SK-N-SH treated with all-trans-retinoic acid at 6 μM for 48 hours (cell line): Measurements from ENCODE around the gene NFIA.

Experiments used
- ATAC-seq: fragments of 200-7000 bp; cut with Tn5 transposase; 3 replicates; pipeline ENCODE4 v1.9.1; 2020; ENCODE audit warnings: mild to moderate bottlenecking, moderate library complexity
- ARNTL ChIP-seq: fragments of 450-650 bp; formaldehyde crosslinking; IDR thresholded peaks from 2 replicates; pipeline ENCODE4 v1.5.0; 2020; ENCODE audit warnings: low read depth, mild to moderate bottlenecking, moderate library complexity, borderline replicate concordance
- BACH2 ChIP-seq: fragments of 250-450 bp; sonication (Bioruptor Pico); IDR thresholded peaks from 2 replicates; pipeline ENCODE4 v1.9.0; 2021; ENCODE audit warnings: mild to moderate bottlenecking, borderline replicate concordance
- CSDC2 ChIP-seq: fragments of 250-450 bp; sonication (Bioruptor Pico); IDR thresholded peaks from 2 replicates; pipeline ENCODE4 v1.5.0; 2020; ENCODE audit warnings: mild to moderate bottlenecking, moderate library complexity
- ESRRG ChIP-seq: fragments of 250-450 bp; sonication (Bioruptor Pico); IDR thresholded peaks from 2 replicates; pipeline ENCODE4 v1.6.1; 2021; ENCODE audit warnings: mild to moderate bottlenecking
- GLIS3 ChIP-seq: fragments of 250-450 bp; sonication (Bioruptor Pico); IDR thresholded peaks from 2 replicates; pipeline ENCODE4 v1.5.0; 2020; ENCODE audit warnings: mild to moderate bottlenecking, moderate library complexity
- ISL1 ChIP-seq: fragments of 250-450 bp; sonication (Bioruptor Pico); IDR thresholded peaks from 2 replicates; pipeline ENCODE4 v2.1.2; 2022; ENCODE audit warnings: mild to moderate bottlenecking, moderate library complexity
- PPARA ChIP-seq: fragments of 250-450 bp; sonication (Bioruptor Pico); IDR thresholded peaks from 2 replicates; pipeline ENCODE4 v1.5.0; 2020; ENCODE audit warnings: mild to moderate bottlenecking, borderline replicate concordance
- RARB ChIP-seq: fragments of 250-450 bp; sonication (Bioruptor Pico); IDR thresholded peaks from 2 replicates; pipeline ENCODE4 v1.8.0; 2021; ENCODE audit warnings: mild to moderate bottlenecking, moderate library complexity
- SNAI2 ChIP-seq: fragments of 250-450 bp; sonication (Bioruptor Pico); IDR thresholded peaks from 2 replicates; pipeline ENCODE4 v1.5.0; 2020; ENCODE audit warnings: mild to moderate bottlenecking, moderate library complexity
- TCF4 ChIP-seq: fragments of 250-450 bp; sonication (Bioruptor Pico); IDR thresholded peaks from 2 replicates; pipeline ENCODE4 v1.8.0; 2021; ENCODE audit warnings: mild to moderate bottlenecking, moderate library complexity, borderline replicate concordance
- TOX ChIP-seq: fragments of 250-450 bp; sonication (Bioruptor Pico); IDR thresholded peaks from 2 replicates; pipeline ENCODE4 v1.8.0; 2021; ENCODE audit warnings: mild to moderate bottlenecking, moderate library complexity, borderline replicate concordance
- ZC3H10 ChIP-seq: fragments of 250-450 bp; sonication (Bioruptor Pico); IDR thresholded peaks from 2 replicates; pipeline ENCODE4 v1.5.1; 2021; ENCODE audit warnings: mild to moderate bottlenecking, moderate library complexity
- ZFP3 ChIP-seq: fragments of 250-450 bp; sonication (Bioruptor Pico); IDR thresholded peaks from 2 replicates; pipeline ENCODE4 v1.5.0; 2020; ENCODE audit warnings: mild to moderate bottlenecking, moderate library complexity
- ZFP30 ChIP-seq: fragments of 450-650 bp; formaldehyde crosslinking; IDR thresholded peaks from 2 replicates; pipeline ENCODE4 v1.5.0; 2022; ENCODE audit warnings: mild to moderate bottlenecking, moderate library complexity
- ZNF565 ChIP-seq: fragments of 450-650 bp; formaldehyde crosslinking; conservative IDR thresholded peaks from 2 replicates; pipeline ENCODE4 v1.5.0; 2020; ENCODE audit warnings: low read depth, mild to moderate bottlenecking, moderate library complexity
- ZNF70 ChIP-seq: fragments of 450-650 bp; formaldehyde crosslinking; IDR thresholded peaks from 2 replicates; pipeline ENCODE4 v1.5.0; 2020; ENCODE audit warnings: mild to moderate bottlenecking, moderate library complexity
- ZNF8 ChIP-seq: fragments of 450-650 bp; formaldehyde crosslinking; IDR thresholded peaks from 2 replicates; pipeline ENCODE4 v1.5.0; 2020; ENCODE audit warnings: mild to moderate bottlenecking, moderate library complexity
- TF ChIP-seq, protein P1 (sequence below): fragments of 250-450 bp; sonication (Bioruptor Pico); IDR thresholded peaks from 2 replicates; pipeline ENCODE4 v1.8.0; 2021; ENCODE audit warnings: low read depth, mild to moderate bottlenecking, moderate library complexity, borderline replicate concordance
- TF ChIP-seq, protein P2 (sequence below): fragments of 250-450 bp; sonication (Bioruptor Pico); IDR thresholded peaks from 2 replicates; pipeline ENCODE4 v1.5.1; 2020; ENCODE audit warnings: low read depth, mild to moderate bottlenecking, moderate library complexity
- TF ChIP-seq, protein P3 (sequence below): fragments of 250-450 bp; sonication (Bioruptor Pico); IDR thresholded peaks from 2 replicates; pipeline ENCODE4 v1.8.0; 2020; ENCODE audit warnings: mild to moderate bottlenecking, moderate library complexity, borderline replicate concordance
- TF ChIP-seq, protein P4 (sequence below): fragments of 250-450 bp; sonication (Bioruptor Pico); IDR thresholded peaks from 2 replicates; pipeline ENCODE4 v1.5.0; 2020; ENCODE audit warnings: mild to moderate bottlenecking, moderate library complexity

The NFIA gene

DNA sequence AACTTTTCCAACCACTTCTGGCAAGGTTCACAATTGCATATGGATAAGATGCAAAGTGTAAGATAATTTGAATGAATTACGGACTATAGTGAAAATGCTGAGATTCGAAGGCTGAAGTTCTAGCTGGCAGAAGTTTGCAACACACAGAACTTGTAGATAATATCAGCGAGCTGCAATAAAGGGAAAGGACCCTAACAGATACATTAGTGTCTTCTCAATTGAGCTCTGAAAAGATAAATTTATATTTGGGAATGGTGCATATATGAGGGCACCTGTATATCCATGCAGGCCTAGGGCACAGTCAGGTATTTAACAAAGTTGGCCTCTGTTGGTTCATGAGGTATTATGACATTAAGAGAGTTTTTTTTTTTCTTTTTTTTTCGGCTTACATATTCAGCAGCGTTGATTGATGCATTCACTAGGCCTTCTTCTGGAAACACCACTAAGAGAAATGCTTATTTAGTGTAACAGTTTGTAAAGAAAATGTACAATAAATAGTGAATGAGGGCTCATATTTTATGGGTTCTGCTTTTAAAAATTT is 2.2 kb downstream of the NFIA start:
- TF ChIP-seq ARNTL (CRISPR knock-in tag): no peak
- TF ChIP-seq PPARA (CRISPR knock-in tag): no peak
- TF ChIP-seq ZC3H10: no peak
- no peak for TF ChIP-seq RARB
- no peak for TF ChIP-seq SNAI2
- TF ChIP-seq, protein P1, sequence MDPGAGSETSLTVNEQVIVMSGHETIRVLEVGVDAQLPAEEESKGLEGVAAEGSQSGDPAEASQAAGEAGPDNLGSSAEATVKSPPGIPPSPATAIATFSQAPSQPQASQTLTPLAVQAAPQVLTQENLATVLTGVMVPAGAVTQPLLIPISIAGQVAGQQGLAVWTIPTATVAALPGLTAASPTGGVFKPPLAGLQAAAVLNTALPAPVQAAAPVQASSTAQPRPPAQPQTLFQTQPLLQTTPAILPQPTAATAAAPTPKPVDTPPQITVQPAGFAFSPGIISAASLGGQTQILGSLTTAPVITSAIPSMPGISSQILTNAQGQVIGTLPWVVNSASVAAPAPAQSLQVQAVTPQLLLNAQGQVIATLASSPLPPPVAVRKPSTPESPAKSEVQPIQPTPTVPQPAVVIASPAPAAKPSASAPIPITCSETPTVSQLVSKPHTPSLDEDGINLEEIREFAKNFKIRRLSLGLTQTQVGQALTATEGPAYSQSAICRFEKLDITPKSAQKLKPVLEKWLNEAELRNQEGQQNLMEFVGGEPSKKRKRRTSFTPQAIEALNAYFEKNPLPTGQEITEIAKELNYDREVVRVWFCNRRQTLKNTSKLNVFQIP (CRISPR knock-in tag): no peak
- TF ChIP-seq ZNF8 (CRISPR knock-in tag): no peak
- TF ChIP-seq TOX (CRISPR knock-in tag): no peak
- no peak for TF ChIP-seq BACH2 (CRISPR knock-in tag)
- no peak for TF ChIP-seq GLIS3
- TF ChIP-seq ZFP3 (CRISPR knock-in tag): no peak
- no peak for ATAC-seq

DNA sequence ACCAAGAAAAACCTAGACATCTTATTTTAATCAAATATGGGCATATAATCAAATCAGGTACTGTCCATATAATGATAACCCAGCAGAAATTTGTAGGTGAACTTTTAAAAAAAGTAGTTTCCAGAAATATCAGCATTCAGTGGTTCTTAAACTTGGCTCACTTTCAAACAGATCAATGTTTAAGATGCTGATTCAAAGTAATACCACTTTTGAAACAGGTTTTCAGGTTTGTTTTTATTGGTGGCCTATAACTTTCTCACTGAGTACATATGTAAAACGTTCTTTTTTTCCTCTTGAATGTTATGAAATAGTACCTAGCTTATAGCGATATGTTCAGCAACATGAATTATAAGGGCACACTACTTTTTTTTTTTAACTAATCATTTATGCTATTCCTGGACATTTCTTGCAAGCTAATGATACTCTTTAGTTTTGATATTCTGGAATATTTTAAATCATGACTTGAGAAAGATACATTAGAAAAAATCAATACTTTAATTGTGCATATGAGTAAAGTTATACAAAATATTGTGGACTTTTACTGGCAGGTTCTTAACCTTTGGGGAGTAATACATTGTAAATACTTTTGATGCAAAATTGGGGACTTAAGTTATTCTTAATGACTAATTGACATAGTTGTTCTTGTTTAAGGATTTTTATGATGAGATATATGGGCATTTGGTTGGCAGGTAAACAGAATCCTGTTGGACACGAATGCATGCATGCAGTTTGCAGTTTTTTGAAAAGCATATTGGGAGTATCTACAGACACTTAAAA is 3.0 kb downstream of the NFIA start:
- ATAC-seq: no peak
- TF ChIP-seq ESRRG (CRISPR knock-in tag) (no peak), CSDC2 (no peak), SNAI2 (no peak), ZFP3 (CRISPR knock-in tag) (no peak), BACH2 (CRISPR knock-in tag) (no peak), PPARA (CRISPR knock-in tag) (no peak), ZNF565 (CRISPR knock-in tag) (no peak), RARB (no peak), ZC3H10 (no peak), ZFP30 (CRISPR knock-in tag) (no peak), ARNTL (CRISPR knock-in tag) (no peak), TOX (CRISPR knock-in tag) (no peak), TCF4 (no peak), ISL1 (CRISPR knock-in tag) (no peak), ZNF8 (CRISPR knock-in tag) (no peak), ZNF70 (CRISPR knock-in tag) (no peak)
- TF ChIP-seq, protein P2, sequence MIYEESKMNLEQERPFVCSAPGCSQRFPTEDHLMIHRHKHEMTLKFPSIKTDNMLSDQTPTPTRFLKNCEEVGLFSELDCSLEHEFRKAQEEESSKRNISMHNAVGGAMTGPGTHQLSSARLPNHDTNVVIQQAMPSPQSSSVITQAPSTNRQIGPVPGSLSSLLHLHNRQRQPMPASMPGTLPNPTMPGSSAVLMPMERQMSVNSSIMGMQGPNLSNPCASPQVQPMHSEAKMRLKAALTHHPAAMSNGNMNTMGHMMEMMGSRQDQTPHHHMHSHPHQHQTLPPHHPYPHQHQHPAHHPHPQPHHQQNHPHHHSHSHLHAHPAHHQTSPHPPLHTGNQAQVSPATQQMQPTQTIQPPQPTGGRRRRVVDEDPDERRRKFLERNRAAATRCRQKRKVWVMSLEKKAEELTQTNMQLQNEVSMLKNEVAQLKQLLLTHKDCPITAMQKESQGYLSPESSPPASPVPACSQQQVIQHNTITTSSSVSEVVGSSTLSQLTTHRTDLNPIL (CRISPR knock-in tag): no peak
- TF ChIP-seq, protein P1 (CRISPR knock-in tag): no peak
- TF ChIP-seq, protein P3, sequence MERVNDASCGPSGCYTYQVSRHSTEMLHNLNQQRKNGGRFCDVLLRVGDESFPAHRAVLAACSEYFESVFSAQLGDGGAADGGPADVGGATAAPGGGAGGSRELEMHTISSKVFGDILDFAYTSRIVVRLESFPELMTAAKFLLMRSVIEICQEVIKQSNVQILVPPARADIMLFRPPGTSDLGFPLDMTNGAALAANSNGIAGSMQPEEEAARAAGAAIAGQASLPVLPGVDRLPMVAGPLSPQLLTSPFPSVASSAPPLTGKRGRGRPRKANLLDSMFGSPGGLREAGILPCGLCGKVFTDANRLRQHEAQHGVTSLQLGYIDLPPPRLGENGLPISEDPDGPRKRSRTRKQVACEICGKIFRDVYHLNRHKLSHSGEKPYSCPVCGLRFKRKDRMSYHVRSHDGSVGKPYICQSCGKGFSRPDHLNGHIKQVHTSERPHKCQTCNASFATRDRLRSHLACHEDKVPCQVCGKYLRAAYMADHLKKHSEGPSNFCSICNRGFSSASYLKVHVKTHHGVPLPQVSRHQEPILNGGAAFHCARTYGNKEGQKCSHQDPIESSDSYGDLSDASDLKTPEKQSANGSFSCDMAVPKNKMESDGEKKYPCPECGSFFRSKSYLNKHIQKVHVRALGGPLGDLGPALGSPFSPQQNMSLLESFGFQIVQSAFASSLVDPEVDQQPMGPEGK (CRISPR knock-in tag): no peak
- TF ChIP-seq, protein P4, sequence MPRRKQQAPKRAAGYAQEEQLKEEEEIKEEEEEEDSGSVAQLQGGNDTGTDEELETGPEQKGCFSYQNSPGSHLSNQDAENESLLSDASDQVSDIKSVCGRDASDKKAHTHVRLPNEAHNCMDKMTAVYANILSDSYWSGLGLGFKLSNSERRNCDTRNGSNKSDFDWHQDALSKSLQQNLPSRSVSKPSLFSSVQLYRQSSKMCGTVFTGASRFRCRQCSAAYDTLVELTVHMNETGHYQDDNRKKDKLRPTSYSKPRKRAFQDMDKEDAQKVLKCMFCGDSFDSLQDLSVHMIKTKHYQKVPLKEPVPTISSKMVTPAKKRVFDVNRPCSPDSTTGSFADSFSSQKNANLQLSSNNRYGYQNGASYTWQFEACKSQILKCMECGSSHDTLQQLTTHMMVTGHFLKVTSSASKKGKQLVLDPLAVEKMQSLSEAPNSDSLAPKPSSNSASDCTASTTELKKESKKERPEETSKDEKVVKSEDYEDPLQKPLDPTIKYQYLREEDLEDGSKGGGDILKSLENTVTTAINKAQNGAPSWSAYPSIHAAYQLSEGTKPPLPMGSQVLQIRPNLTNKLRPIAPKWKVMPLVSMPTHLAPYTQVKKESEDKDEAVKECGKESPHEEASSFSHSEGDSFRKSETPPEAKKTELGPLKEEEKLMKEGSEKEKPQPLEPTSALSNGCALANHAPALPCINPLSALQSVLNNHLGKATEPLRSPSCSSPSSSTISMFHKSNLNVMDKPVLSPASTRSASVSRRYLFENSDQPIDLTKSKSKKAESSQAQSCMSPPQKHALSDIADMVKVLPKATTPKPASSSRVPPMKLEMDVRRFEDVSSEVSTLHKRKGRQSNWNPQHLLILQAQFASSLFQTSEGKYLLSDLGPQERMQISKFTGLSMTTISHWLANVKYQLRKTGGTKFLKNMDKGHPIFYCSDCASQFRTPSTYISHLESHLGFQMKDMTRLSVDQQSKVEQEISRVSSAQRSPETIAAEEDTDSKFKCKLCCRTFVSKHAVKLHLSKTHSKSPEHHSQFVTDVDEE (CRISPR knock-in tag): no peak
